ENCODE results near the gene PLIN5. TPM values are rescaled to one million over a fixed set of nuclear protein-coding genes. Genes with fewer than 3 reads are reported as not detected.
A peak's percentile ranks its signal among the peaks of the same experiment; 100 is the strongest.

Gene PLIN5
- total and polyA plus RNA-seq, 4 donors: 13.3 to 83.8 (median 56.6) TPM

DNA sequence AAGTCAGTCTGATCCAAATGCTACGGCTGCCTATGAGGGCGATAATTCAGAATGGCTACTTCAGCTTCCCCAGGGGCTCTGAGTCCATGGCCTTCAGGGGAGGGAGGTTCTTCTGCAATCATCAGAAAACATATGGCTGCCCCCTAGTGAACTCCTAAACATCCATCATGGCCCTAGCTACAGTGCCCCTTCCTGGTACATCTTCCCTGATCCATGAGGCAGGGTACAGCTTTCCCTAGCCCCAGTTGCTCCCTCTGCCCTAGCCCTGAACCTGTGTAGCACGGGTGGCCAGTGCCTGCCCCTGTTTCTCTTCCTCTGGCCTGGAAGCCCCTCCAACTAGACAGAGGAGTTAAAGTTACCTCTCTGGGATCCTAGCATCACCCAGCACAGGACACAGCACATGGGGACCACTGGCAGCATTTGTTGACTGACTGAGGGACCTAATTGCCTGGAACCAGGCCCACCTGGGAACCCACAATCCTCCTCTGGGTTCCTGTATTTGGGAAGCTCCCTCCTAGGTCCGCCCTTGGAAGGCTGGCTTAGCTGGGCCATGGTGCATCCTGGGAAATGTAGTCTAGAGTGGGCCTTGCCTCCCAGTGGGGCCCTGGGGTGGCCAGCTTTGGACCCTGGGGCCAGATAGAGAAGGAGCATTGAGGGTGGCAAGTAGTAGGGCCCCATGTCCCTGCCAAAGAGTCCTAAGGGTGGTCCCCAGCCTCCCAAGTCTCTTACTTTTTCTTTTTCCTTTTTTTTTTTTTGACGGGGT is 42.2 kb upstream of the PLIN5 start:
- Histone ChIP-seq H3K27me3 (ENCODE audit: control insufficient read depth in 4 of 4, insufficient read depth in 4 of 4, low read length in 3 of 4) (peaks cover 0 to 5% (median 2%) of the 10 kb centered on the region in 4 donors), H3K36me3 (ENCODE audit: control insufficient read depth in 4 of 4, insufficient read depth in 3 of 4, low read depth in 1 of 4, low read length in 3 of 4) (no peaks in the 10 kb centered on the region), H3K9ac (ENCODE audit: low read depth in 1 of 2, low read length in 2 of 2) (no peak overlapping the region), H3K4me1 (ENCODE audit: control insufficient read depth in 4 of 4, insufficient read depth in 4 of 4, low read length in 3 of 4) (peaks cover 0 to 4% (median 3%) of the 10 kb centered on the region in 4 donors), H3K9me3 (ENCODE audit: control insufficient read depth in 4 of 4, low read length in 3 of 4) (no peaks in the 10 kb centered on the region), H3K27ac (ENCODE audit: low read depth in 1 of 2, low read length in 2 of 2) (no peak overlapping the region), H3K4me3 (ENCODE audit: low read depth in 1 of 3, low read length in 3 of 3) (no peak overlapping the region)
- no peak for DNase-seq (ENCODE audit: low spot score)
- 83% methylated on average over 5 of the region's 5 CpGs for WGBS
- TF ChIP-seq, protein P1, sequence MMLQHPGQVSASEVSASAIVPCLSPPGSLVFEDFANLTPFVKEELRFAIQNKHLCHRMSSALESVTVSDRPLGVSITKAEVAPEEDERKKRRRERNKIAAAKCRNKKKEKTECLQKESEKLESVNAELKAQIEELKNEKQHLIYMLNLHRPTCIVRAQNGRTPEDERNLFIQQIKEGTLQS (IDR thresholded peaks at IDR 0.05): no peak
- TF ChIP-seq RAD21 (IDR thresholded peaks at IDR 0.05) (no peak), JUND (IDR thresholded peaks at IDR 0.05) (no peak), EGR1 (IDR thresholded peaks at IDR 0.05; ENCODE audit: low read depth in 2 of 2) (no peak), RXRA (IDR thresholded peaks at IDR 0.05) (no peak), NR2F2 (IDR thresholded peaks at IDR 0.05) (no peak), HNF4A (conservative IDR thresholded peaks at IDR 0.05) (no peak)
- TF ChIP-seq, protein P2, sequence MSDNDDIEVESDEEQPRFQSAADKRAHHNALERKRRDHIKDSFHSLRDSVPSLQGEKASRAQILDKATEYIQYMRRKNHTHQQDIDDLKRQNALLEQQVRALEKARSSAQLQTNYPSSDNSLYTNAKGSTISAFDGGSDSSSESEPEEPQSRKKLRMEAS (IDR thresholded peaks at IDR 0.05): no peak
- TF ChIP-seq, protein P3, sequence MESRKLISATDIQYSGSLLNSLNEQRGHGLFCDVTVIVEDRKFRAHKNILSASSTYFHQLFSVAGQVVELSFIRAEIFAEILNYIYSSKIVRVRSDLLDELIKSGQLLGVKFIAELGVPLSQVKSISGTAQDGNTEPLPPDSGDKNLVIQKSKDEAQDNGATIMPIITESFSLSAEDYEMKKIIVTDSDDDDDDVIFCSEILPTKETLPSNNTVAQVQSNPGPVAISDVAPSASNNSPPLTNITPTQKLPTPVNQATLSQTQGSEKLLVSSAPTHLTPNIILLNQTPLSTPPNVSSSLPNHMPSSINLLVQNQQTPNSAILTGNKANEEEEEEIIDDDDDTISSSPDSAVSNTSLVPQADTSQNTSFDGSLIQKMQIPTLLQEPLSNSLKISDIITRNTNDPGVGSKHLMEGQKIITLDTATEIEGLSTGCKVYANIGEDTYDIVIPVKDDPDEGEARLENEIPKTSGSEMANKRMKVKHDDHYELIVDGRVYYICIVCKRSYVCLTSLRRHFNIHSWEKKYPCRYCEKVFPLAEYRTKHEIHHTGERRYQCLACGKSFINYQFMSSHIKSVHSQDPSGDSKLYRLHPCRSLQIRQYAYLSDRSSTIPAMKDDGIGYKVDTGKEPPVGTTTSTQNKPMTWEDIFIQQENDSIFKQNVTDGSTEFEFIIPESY (IDR thresholded peaks at IDR 0.05): no peak

DNA sequence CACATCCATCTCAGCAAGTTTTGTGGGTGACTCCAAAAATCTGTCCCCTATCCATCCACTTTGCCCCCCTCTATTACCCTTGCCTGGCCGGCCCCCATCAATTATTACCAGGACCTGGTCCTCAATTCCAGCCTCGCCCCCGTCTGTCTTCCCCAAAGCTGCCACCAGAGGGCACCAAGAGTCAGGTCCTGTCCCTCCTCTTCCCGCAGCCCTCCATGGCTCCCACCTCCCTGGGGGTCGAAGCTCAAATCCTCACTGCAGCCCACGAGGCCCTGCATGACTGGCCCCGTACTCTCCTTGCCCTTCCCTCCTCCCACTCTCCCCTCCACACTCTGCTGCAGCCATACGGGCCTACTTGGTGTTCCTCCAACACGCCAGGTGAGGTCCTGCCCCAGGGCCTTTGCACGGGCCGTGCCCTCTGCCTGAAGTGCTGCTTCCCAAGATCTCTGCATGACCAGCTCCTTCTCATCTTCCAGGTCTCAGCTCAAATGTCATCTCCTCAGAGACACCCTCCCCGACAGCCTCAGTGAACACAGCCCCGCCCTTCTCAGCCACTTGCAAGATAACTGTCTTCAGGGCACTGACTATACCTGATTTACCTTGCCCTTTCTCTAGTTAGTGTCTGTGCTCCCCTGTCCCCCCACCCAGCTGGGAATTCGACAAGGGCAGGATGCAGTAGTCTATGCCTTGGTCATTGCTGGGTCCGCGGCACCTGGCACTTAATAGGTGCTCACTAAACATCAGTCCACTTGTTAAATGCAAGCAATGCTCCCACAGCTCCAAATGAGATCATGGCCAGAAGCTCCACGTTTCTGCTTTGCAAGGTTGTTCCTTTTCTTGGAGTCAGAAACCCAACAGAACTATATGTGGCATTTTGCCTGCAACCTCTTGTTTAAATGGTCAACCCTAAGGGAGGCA is 41.3 kb upstream of the PLIN5 start:
- Histone ChIP-seq H3K27me3 (ENCODE audit: control insufficient read depth in 4 of 4, insufficient read depth in 4 of 4, low read length in 3 of 4) (peaks cover 0 to 3% (median 0%) of the 10 kb centered on the region in 4 donors), H3K36me3 (ENCODE audit: control insufficient read depth in 4 of 4, insufficient read depth in 3 of 4, low read depth in 1 of 4, low read length in 3 of 4) (no peaks in the 10 kb centered on the region), H3K9ac (ENCODE audit: low read depth in 1 of 2, low read length in 2 of 2) (no peak overlapping the region), H3K4me1 (ENCODE audit: control insufficient read depth in 4 of 4, insufficient read depth in 4 of 4, low read length in 3 of 4) (peaks cover 0 to 3% (median 1%) of the 10 kb centered on the region in 4 donors), H3K4me3 (ENCODE audit: low read depth in 1 of 3, low read length in 3 of 3) (no peak overlapping the region), H3K9me3 (ENCODE audit: control insufficient read depth in 4 of 4, low read length in 3 of 4) (no peaks in the 10 kb centered on the region), H3K27ac (ENCODE audit: low read depth in 1 of 2, low read length in 2 of 2) (no peak overlapping the region)
- WGBS: 55% methylated on average over 17 of the region's 17 CpGs
- TF ChIP-seq JUND (IDR thresholded peaks at IDR 0.05): no peak
- TF ChIP-seq GABPA (IDR thresholded peaks at IDR 0.05 in 1 of 2, conservative IDR thresholded peaks at IDR 0.05 in 1 of 2): no peak
- no peak for TF ChIP-seq RXRA (IDR thresholded peaks at IDR 0.05)
- TF ChIP-seq YY1 (IDR thresholded peaks at IDR 0.05): no peak
- peak; percentile 73 for TF ChIP-seq CTCF (IDR thresholded peaks at IDR 0.05; ENCODE audit: low read depth, low read length, missing input control)
- TF ChIP-seq, protein P1 (IDR thresholded peaks at IDR 0.05): no peak
- TF ChIP-seq HNF4G (IDR thresholded peaks at IDR 0.05): no peak
- TF ChIP-seq RAD21 (IDR thresholded peaks at IDR 0.05): peak; percentile 78 to 83
- peak; percentile 75 for DNase-seq (ENCODE audit: low spot score)

Data from liver (tissue), 9 donors.